NCI-H2196 treated with DMSO at 0.1 percent for 48 hours (cell line): ENCODE data around the gene CDC14C.
"Not testable (repeated sequence)": the region's sequence is repeated elsewhere in the genome, so short reads cannot be mapped to it uniquely, and the experiment has no call there.

ENCODE experiments used
- DNase-seq: peaks from one replicate; lab custom pipeline; 2025; ENCODE audit not compliant: unreplicated experiment; lab: John Stamatoyannopoulos, UW

Gene CDC14C

GRCh38 chr7:48924433-48924832 lies at the start of gene CDC14C:
CDC14C (plus strand) TSS chr7:48924547; CDS start chr7:48924673, 126 bp downstream.
- no peak for DNase-seq

GRCh38 chr7:48875045-48875916 lies 49.1 kb upstream of the CDC14C start:
- peak; percentile 39 for DNase-seq

GRCh38 chr7:48876087-48876486 lies 48.3 kb upstream of the CDC14C start:
- DNase-seq: no peak

GRCh38 chr7:48880851-48881250 lies 43.5 kb upstream of the CDC14C start:
- DNase-seq: no peak

GRCh38 chr7:48887500-48887899 lies 36.8 kb upstream of the CDC14C start:
- no peak for DNase-seq

- no peak for DNase-seq
Measured at GRCh38 chr7:48894574-48894973, 29.8 kb upstream of the CDC14C start.

GRCh38 chr7:48899932-48900331 lies 24.4 kb upstream of the CDC14C start:
- no peak for DNase-seq

- DNase-seq: no peak
Measured at GRCh38 chr7:48901966-48902365, 22.4 kb upstream of the CDC14C start.

- no peak for DNase-seq
Measured at GRCh38 chr7:48904975-48905374, 19.4 kb upstream of the CDC14C start.

GRCh38 chr7:48905686-48906085 lies 18.7 kb upstream of the CDC14C start:
- DNase-seq: not testable (repeated sequence)

- DNase-seq: not testable (repeated sequence)
Measured at GRCh38 chr7:48909887-48910286, 14.5 kb upstream of the CDC14C start.

GRCh38 chr7:48931481-48931880 lies 7.1 kb downstream of the CDC14C start:
- DNase-seq: no peak

GRCh38 chr7:48932126-48932910 lies 8.0 kb downstream of the CDC14C start:
- DNase-seq: no peak

GRCh38 chr7:48933549-48934085 lies 9.3 kb downstream of the CDC14C start:
- no peak for DNase-seq

- DNase-seq: no peak
Measured at GRCh38 chr7:48938539-48939295, 14.4 kb downstream of the CDC14C start.

GRCh38 chr7:48943279-48943990 lies 19.1 kb downstream of the CDC14C start:
- DNase-seq: no peak

- DNase-seq: no peak
Measured at GRCh38 chr7:48955916-48956315, 31.6 kb downstream of the CDC14C start.

- no peak for DNase-seq
Measured at GRCh38 chr7:48959676-48960075, 35.3 kb downstream of the CDC14C start.

- no peak for DNase-seq
Measured at GRCh38 chr7:48962821-48963505, 38.6 kb downstream of the CDC14C start.

GRCh38 chr7:48964074-48964473 lies 39.7 kb downstream of the CDC14C start:
- no peak for DNase-seq
